Activated CD8-positive, alpha-beta T cell treated with anti-CD3 and anti-CD28 coated beads, Interleukin-2, amount 10 ng/mL, durations not matched to agents 7 days and 5 days (primary cell): ENCODE data around the gene RNASEH1. TPM values are rescaled to one million over a fixed set of nuclear protein-coding genes. Genes with fewer than 3 reads are reported as not detected.
A peak's percentile ranks its signal among the peaks of the same experiment; 100 is the strongest.

Source experiments
- ATAC-seq: fragments of 150-1000 bp; cut with Tn5 transposase; one replicate; pipeline ENCODE4 v1.10.0; 2021; ENCODE audit warnings: moderate library complexity
- CTCF ChIA-PET: fragments of 350-600 bp; sonication (Branson Sonifier 250); formaldehyde crosslinking; loops from one replicate; lab custom pipeline; 2021; ENCODE audit warnings: antibody characterized with exemption; lab: Charles Lee
- POLR2A ChIA-PET: fragments of 350-600 bp; sonication (Branson Sonifier 250); formaldehyde crosslinking; loops from one replicate; lab custom pipeline; 2021; ENCODE audit warnings: antibody characterized with exemption; lab: Charles Lee
- DNase-seq: peaks from one replicate; pipeline ENCODE4 v3.0.0-alpha.2; 2020
- H3K27ac Mint-ChIP-seq: one replicate; pipeline ENCODE4 v1.8.0; 2021; ENCODE audit warnings: mild to moderate bottlenecking, mixed read lengths
- H3K27me3 Mint-ChIP-seq: one replicate; pipeline ENCODE4 v1.8.0; 2021; ENCODE audit warnings: low read depth, mixed read lengths
- H3K36me3 Mint-ChIP-seq: one replicate; pipeline ENCODE4 v1.8.0; 2021; ENCODE audit warnings: low read depth, mixed read lengths
- H3K4me1 Mint-ChIP-seq: one replicate; pipeline ENCODE4 v1.8.0; 2021; ENCODE audit warnings: low read depth, mixed read lengths
- H3K4me3 Mint-ChIP-seq: one replicate; pipeline ENCODE4 v1.8.0; 2021; ENCODE audit warnings: mild to moderate bottlenecking, mixed read lengths
- H3K9me3 Mint-ChIP-seq: one replicate; pipeline ENCODE4 v1.8.0; 2022; ENCODE audit warnings: mixed read lengths; ENCODE audit not compliant: insufficient read depth
- total RNA-seq, 2 experiments: library from RNA; stranded (reverse); gene quantifications; one replicate each; pipeline ENCODE4 v1.2.3, GENCODE V29; 2021

Gene RNASEH1, protein sequence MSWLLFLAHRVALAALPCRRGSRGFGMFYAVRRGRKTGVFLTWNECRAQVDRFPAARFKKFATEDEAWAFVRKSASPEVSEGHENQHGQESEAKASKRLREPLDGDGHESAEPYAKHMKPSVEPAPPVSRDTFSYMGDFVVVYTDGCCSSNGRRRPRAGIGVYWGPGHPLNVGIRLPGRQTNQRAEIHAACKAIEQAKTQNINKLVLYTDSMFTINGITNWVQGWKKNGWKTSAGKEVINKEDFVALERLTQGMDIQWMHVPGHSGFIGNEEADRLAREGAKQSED
- total RNA-seq, result 10 to 100 TPM; 27.1 to 28.9 TPM

DNA sequence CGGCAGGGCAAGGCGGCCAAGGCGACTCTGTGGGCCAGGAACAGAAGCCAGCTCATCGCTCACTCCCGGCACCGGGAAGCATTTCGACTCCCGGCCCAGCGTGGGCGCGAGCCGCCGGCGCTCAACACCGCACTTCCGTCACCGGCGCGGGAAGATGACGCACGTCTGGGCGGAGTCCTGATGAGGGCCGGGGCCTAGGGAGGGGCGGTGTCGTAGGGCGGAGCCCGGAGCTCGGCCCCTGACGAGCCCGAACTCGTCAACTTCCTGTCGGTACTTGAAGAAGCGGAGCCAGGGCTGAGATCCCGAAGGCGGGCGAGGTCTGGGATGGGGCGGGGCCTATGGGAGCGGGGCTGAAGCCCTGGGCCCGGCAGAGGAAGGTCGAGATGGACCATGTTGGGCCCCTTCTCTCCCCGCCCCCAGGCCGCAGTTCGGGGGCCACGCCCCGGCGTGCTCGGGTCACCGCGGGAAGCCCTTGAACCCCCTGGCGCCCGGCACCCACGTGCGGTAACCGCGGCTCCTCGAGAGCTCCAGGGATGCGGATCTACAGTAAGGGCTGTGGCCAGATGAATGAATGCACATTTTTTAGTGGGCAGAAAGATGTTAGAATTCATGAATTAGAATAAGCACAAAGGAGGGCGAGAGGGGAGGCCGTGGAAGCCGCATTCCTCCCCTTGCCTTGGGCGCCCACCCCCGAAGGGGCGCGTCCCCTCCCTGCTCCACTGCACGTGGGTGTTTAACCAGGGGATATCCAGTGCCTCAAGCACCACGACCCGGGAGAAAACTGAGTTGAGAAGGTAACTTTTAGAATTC, at the start of gene RNASEH1:
Gene RNASEH1, minus strand, starts transcription at position 129 of the 810 bp plus-strand sequence. Its CDS starts 73 bp downstream, at position 56.
- peak within 1 kb of the TSS; percentile 97 for H3K27ac Mint-ChIP-seq
- H3K4me1 Mint-ChIP-seq, result peaks cover 44% of the 10 kb centered on the region
- ATAC-seq, result peak; percentile 98
- H3K9me3 Mint-ChIP-seq, result no peaks in the 10 kb centered on the region
- CTCF ChIA-PET, result interaction anchor here (0.7 to 1.5 kb wide), 4 partner anchors 17 to 179 kb away, joined by 3 to 4 read pairs (median 4); partner anchors contain the start of gene TRAPPC12
- peak; percentile 97 for DNase-seq
- peaks cover 41% of the 10 kb centered on the region for H3K36me3 Mint-ChIP-seq
- POLR2A ChIA-PET, result interaction anchor here (0.5 to 3.0 kb wide), 16 partner anchors 13 to 183 kb away, joined by 3 to 47 read pairs (median 5); partner anchors contain the start of genes ADI1, EIPR1 and RPS7
- H3K4me3 Mint-ChIP-seq, result peak within 1 kb of the TSS; percentile 89
- no peaks in the 10 kb centered on the region for H3K27me3 Mint-ChIP-seq

DNA sequence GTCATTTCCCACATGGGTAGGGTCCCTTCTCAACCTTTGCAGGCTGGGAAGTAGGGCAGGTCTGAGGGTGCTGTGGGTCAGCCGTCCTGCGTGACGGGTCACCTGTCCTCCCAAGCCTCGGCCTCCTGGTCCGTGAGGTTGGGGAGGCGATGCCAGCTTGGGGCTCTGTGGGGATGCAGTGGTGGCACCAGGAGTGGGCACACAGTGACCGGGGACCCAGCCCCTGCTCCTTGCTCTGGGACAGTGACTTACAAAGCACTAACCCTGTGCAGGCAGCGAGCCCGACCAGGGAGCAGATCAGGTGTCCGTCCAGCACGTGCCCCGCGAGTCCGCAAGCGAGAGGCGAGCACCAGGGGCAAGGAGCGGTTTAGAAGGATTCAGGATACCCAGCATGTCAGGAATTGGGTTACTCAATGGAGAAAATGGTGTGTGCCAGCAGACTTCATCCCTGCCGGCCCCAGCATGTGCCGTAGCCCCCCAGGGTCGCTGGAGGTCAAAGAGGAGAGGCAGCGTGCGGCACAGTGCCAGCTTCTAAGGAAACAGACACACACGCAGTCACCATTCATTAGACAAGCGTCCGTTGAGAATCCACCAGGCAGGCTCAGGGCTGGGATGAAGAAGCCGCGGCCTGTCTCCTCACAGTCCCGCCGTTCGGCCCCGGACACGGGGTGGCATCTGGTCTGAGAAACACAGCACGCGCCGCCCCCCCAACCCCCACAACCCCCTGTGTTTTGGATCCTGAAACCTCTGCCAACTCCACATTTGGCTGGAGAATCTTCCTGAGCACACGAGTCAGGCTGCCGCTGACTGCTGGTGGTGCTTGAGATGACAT, 48.5 kb upstream of the RNASEH1 start:
- DNase-seq (peak; percentile 14), ATAC-seq (no peak)
- Mint-ChIP-seq H3K36me3 (no peaks in the 10 kb centered on the region), H3K9me3 (no peaks in the 10 kb centered on the region), H3K4me3 (no peak overlapping the region), H3K4me1 (peaks cover 6% of the 10 kb centered on the region), H3K27ac (no peak overlapping the region), H3K27me3 (no peaks in the 10 kb centered on the region)
- ChIA-PET CTCF (no interaction called here), POLR2A (no interaction called here)

DNA sequence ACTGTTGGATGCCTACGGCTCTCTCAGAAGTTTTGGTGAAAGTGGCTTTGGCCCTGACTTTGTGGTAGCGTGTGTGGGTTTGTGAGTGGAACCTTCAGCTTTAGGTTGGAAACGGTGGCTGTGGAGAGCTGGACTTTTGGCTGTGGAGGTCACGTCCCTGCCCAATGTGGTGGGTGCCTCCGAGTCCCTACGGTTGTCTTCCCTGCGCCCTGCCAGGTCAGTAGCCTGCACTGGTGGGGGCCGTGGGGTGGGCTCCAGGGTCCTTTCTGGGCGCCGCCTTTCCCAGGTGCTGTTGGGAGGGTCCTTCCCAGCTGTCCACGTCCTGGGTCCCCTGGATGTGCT, 47.9 kb upstream of the RNASEH1 start:
- H3K27ac Mint-ChIP-seq, result no peak overlapping the region
- no peak overlapping the region for H3K4me3 Mint-ChIP-seq
- ChIA-PET CTCF (no interaction called here), POLR2A (no interaction called here)
- ATAC-seq, result no peak
- H3K27me3 Mint-ChIP-seq, result no peaks in the 10 kb centered on the region
- no peaks in the 10 kb centered on the region for H3K9me3 Mint-ChIP-seq
- H3K4me1 Mint-ChIP-seq, result peaks cover 6% of the 10 kb centered on the region
- H3K36me3 Mint-ChIP-seq, result no peaks in the 10 kb centered on the region
- DNase-seq, result no peak

DNA sequence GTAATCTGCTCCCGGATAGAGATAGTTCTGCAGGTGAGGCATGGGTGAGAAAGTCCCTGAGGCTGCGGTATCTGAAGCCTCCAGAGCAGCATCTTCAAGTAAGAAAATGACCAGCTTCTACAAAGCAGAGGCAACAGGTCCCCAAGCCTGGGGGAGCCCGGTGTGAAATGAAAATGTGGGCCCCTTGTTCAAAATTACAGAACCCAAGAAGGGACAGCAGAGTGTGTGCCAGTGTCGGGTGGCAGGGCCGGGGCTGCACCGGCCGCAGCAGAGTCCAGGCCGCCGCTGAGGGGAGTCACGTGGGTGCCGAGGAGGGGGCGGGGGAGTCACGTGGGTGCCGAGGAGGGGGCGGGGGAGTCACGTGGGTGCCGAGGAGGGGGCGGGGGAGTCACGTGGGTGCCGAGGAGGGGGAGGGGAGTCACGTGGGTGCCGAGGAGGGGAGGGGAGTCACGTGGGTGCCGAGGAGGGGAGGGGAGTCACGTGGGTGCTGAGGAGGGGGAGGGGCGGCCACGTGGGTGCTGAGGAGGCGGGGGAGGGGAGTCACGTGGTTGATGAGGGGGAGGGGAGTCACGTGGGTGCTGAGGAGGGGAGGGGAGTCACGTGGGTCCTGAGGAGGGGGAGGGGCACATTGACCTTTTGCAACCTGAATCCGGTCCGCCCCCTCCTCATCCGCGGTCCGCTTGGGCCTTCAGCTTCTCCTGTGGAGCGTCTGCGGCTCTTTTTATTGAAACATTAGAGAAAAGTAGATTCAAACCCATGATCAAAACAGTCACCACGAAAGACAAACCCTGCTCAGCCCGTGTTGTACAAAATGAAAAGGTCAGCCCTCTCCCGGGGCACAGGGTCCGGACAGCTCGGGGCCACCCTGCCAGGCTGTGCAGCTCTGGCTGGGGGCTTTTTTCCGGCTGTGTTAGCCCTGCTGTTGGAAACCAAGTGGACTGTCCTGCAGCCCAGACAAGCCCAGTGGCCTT, 47.1 kb upstream of the RNASEH1 start:
- no peaks in the 10 kb centered on the region for H3K36me3 Mint-ChIP-seq
- H3K4me1 Mint-ChIP-seq, result peaks cover 6% of the 10 kb centered on the region
- ATAC-seq (peak; percentile 40), DNase-seq (peak; percentile 27)
- CTCF ChIA-PET, result no interaction called here
- no peaks in the 10 kb centered on the region for H3K9me3 Mint-ChIP-seq
- peak overlapping the region; percentile 25 for H3K27ac Mint-ChIP-seq
- no peak overlapping the region for H3K4me3 Mint-ChIP-seq
- H3K27me3 Mint-ChIP-seq, result no peaks in the 10 kb centered on the region
- POLR2A ChIA-PET, result interaction anchor here (0.7 kb wide), 1 partner anchor 117 kb away, joined by 3 read pairs; no protein-coding TSS in a partner anchor

DNA sequence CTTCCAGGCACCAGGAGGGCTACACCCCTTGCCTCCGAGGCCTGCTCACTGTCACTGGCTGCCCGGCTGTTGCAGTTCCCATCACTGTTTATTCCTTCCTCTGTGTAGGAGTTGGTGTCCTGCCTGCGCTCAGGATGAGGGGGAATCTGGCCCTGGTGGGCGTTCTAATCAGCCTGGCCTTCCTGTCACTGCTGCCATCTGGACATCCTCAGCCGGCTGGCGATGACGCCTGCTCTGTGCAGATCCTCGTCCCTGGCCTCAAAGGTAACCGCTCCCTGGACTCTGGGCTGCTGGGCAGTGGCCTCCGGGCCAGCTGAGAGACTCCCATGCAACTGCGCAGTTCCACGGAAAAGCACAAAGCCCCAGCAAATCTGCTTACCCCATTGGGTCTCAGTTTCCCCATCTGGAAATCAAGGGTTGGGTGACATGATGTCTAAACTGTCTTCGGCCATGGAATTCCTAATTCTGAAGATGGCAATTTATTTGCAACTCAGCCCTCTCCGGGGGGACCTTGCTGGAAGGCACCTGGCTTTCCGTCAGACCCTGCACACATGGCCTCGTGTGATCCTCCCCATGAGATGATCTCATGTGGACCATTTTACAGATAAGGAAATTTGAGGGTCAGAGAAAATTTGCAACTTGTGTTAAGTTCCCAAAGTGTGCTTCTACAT, 46.2 kb upstream of the RNASEH1 start:
- Mint-ChIP-seq H3K9me3 (no peaks in the 10 kb centered on the region), H3K27me3 (no peaks in the 10 kb centered on the region), H3K4me3 (no peak overlapping the region), H3K4me1 (peaks cover 6% of the 10 kb centered on the region), H3K36me3 (no peaks in the 10 kb centered on the region), H3K27ac (no peak overlapping the region)
- no peak for ATAC-seq
- DNase-seq, result peak; percentile 12
- POLR2A ChIA-PET, result interaction anchor here (0.7 kb wide), 1 partner anchor 118 kb away, joined by 3 read pairs; no protein-coding TSS in a partner anchor
- CTCF ChIA-PET, result no interaction called here

DNA sequence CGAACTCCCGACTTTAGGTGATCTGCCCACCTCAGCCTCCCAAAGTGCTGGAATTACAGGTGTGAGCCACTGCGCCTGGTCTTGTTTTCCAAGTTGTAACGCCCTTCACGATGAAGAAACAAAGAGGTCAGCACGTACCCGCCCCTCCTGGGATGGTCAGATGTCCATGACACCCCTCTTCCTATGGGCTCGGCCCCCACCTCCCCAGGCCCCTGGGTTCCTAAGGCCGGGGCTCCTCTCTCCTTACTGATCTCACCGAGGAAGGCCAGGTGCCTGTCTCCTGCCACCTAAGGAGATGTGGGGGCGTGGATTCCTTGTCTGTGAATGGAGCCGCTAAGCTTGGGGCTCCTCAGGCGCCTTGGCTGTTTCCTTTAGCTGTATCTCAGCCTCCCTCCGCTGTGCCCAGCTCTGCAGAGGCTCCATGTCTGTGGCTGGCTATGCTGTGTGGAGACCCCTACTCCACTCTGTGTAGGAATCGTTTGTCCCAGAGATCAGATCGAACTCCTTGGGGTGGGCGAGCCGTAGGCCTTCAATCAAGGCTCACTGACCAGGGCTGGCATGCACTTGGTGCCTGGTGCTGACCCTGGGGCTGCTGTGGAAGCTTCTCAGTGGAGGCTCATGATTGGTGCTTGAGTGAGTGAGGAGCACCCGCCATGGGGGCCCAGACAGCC, 45.5 kb upstream of the RNASEH1 start:
- peaks cover 2% of the 10 kb centered on the region for H3K27me3 Mint-ChIP-seq
- ATAC-seq (no peak), DNase-seq (peak; percentile 7)
- no peak overlapping the region for H3K27ac Mint-ChIP-seq
- H3K4me1 Mint-ChIP-seq, result peaks cover 2% of the 10 kb centered on the region
- H3K4me3 Mint-ChIP-seq, result no peak overlapping the region
- H3K9me3 Mint-ChIP-seq, result no peaks in the 10 kb centered on the region
- ChIA-PET CTCF (no interaction called here), POLR2A (no interaction called here)
- H3K36me3 Mint-ChIP-seq, result no peaks in the 10 kb centered on the region

DNA sequence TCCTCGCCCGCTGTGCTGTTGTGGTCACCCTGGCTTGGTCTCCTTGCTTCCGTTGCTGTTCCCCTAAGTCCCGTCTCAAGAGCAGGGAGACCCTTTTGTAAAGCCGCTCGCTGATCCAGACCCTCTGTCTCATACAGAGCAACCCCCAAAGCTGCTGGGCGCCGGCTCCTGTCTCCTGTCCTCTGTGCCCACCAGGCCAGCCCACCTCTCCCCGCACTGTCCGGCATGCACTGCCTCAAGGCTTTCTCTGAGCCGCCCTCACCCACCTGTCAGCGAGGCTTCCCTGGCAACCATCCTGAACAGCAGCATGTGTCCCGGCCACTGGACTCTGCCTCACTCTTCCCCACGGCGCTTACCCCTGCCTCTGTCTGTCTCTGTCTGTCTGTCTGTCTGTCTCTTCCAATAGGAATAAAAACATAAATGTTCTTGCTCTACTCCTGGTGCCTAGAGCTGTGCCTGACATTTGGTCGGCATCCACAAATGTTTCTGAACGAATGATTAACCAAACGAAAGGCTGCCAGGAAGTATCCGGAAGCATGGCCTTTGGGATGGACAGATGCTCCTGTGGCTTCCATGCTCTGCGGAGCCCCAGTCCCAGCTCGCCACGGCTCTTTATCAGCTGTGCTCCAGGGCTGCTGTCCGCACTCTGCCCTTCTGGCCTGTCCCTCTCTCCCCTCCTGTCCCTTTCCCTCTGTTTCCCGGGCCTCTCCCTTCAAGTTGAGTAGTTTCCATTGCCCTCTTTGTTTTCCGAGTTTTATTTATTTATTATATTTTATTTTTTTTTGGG, 44.6 kb upstream of the RNASEH1 start:
- Mint-ChIP-seq H3K27me3 (peaks cover 2% of the 10 kb centered on the region), H3K9me3 (no peaks in the 10 kb centered on the region), H3K27ac (no peak overlapping the region), H3K4me3 (no peak overlapping the region), H3K36me3 (no peaks in the 10 kb centered on the region), H3K4me1 (peaks cover 2% of the 10 kb centered on the region)
- ChIA-PET POLR2A (no interaction called here), CTCF (no interaction called here)
- DNase-seq (peak; percentile 17), ATAC-seq (no peak)

DNA sequence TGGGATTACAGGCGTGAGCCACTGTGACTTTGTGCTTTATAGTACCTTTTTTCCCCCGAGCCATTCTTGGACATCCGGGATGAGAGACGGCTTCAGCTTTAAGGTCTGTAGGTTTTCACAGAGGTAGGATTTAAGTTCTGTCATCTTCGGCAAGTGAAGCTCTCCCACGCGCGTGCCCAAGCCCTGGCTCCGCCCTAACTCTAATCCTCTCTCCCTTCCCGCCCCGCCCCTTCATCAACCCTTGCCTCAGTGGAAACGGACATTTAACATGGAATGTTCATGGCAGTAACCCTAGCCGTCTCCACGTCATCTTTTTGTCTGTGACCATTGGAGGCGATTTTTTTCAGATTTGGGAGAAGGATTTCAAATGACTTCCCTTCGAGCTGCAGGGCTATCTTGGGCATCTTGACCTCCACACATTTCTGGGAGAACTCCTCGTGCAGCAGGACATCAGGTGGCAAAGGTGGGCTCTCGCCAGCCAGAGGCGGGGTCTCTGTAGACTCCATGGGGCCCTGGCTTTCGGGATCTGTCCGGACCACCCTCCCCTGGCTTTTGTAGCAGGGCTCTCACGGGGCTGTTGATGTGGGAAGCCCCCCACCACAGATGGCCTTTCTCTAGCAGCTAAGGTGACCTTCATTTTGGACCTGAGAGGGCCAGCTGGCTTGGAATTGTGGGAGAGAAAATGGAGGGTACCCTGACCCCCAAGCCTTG, 43.6 kb upstream of the RNASEH1 start:
- ChIA-PET POLR2A (no interaction called here), CTCF (no interaction called here)
- Mint-ChIP-seq H3K36me3 (no peaks in the 10 kb centered on the region), H3K4me3 (no peak overlapping the region), H3K9me3 (no peaks in the 10 kb centered on the region), H3K27me3 (peaks cover 2% of the 10 kb centered on the region), H3K27ac (no peak overlapping the region), H3K4me1 (peaks cover 2% of the 10 kb centered on the region)
- ATAC-seq, result no peak
- peak; percentile 8 for DNase-seq

DNA sequence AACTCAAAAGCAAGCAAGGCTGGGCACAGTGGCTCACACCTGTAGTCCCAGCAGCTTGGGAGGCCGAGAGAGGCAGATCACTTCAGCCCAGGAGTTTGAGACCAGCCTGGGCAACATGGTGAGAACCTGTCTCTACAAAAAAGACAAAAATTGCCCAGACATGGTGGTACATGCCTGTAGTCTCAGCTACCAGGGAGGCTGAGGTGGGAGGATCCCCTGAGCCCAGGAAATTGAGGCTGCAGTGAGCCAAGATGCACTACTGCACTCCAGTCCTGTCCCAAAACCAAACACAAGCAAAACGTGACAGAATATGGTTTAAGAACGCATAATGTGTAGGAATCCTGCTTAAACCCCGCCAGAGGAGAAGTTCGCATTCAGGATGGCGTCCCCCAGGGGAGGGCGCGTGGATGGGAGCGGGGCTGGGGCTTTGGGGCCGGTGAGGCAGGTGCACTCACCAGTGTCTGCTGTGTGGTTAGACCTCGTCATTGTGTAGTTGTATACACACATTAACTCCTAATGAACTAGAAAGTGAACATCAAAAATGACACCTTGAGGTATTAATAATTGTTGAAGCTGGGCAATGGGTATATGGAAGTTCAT, 42.2 kb upstream of the RNASEH1 start:
- peaks cover 8% of the 10 kb centered on the region for H3K4me1 Mint-ChIP-seq
- H3K27ac Mint-ChIP-seq, result no peak overlapping the region
- no peaks in the 10 kb centered on the region for H3K9me3 Mint-ChIP-seq
- no peak overlapping the region for H3K4me3 Mint-ChIP-seq
- ATAC-seq, result no peak
- H3K36me3 Mint-ChIP-seq, result no peaks in the 10 kb centered on the region
- CTCF ChIA-PET, result no interaction called here
- peaks cover 4% of the 10 kb centered on the region for H3K27me3 Mint-ChIP-seq
- no peak for DNase-seq
- POLR2A ChIA-PET, result no interaction called here
